GM12875 (cell line): ENCODE data around the gene POU6F2.

Experiments used
- H3K4me3 ChIP-seq: one replicate; pipeline ENCODE4 v1.5.1; 2011; ENCODE audit warnings: low read depth, low read length, control low read depth
- TF ChIP-seq, protein P1 (sequence below): IDR thresholded peaks from 2 replicates; pipeline ENCODE4 v1.5.1; 2011; ENCODE audit warnings: low read depth, mild to moderate bottlenecking, control low read depth, inconsistent platforms, low read length, moderate library complexity, borderline replicate concordance; ENCODE audit not compliant: insufficient read depth

The POU6F2 gene

DNA sequence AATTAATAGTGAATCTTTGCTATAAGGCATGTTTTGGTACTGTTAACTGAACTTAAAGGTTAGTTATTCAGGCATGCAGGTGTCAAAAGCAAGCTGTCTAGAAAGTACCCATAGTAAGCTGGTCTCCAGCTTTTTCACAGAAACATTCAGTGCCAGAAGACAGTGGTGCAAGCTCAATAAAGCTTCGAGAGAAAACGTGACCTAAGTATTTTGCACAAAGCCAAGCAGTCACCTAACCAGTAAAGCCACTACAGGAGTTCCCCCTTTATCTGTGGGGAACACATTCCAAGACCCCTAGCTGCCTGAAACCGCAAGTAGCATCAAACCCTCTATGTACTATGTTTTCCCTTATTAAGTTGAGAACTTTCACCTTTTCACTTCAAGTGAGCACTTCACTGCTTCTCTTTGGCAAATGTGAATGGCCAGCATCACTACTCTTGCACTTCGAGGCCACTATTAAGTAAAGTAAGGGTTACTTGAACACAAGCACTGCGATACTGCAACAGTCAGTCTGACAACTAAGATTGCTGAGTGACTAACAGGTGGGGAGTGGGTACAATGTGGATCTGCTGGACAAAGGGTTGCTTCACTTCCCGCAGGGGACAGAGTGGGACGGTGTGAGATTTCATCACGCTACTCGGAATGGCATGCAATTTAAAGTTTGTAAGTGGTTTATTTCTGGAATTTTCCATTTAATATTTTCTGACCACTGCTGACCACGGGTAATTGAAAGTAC lies 334.7 kb downstream of the POU6F2 start:
- TF ChIP-seq, protein P1, sequence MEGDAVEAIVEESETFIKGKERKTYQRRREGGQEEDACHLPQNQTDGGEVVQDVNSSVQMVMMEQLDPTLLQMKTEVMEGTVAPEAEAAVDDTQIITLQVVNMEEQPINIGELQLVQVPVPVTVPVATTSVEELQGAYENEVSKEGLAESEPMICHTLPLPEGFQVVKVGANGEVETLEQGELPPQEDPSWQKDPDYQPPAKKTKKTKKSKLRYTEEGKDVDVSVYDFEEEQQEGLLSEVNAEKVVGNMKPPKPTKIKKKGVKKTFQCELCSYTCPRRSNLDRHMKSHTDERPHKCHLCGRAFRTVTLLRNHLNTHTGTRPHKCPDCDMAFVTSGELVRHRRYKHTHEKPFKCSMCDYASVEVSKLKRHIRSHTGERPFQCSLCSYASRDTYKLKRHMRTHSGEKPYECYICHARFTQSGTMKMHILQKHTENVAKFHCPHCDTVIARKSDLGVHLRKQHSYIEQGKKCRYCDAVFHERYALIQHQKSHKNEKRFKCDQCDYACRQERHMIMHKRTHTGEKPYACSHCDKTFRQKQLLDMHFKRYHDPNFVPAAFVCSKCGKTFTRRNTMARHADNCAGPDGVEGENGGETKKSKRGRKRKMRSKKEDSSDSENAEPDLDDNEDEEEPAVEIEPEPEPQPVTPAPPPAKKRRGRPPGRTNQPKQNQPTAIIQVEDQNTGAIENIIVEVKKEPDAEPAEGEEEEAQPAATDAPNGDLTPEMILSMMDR = no peak
- no peak overlapping the region for H3K4me3 ChIP-seq

DNA sequence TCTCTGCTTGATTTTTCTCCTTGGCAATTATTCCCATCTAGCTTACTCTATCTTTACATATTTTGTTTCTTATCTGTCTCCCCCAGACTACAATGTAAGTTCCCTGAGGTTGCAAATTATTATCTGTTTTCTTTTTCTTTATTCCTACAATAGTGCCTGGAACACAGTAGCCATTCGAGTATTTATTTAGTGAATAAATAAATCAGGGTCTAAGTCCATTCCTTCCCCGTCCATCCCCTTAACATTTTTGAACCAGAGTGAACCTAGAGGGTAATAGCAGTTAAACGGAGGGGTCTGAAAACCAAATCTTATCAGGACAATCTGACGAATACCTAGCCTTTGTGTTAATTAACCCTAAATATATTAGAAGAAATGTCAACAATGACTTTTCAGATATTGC lies 335.7 kb downstream of the POU6F2 start:
- H3K4me3 ChIP-seq = no peak overlapping the region
- TF ChIP-seq, protein P1 = no peak

DNA sequence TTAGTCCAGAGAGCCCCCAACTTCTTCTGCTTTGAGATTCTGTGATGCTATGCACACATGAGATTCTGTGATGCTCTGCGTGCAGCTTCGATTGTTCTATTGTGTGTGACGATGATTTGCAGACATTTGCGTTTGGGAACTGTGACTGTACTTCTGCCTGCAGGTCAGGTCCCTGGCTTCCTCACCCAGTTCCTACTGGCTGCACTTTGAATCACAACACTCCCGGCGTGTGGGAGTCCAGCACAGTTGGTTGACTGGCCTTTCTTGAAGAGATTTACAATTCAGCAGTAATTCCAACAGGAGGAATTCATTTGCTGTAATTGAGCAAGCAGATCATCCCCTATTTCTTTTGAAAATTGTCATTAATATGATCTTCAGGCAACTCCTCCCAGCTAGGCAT lies 336.3 kb downstream of the POU6F2 start:
- H3K4me3 ChIP-seq = no peak overlapping the region
- TF ChIP-seq, protein P1 = no peak

DNA sequence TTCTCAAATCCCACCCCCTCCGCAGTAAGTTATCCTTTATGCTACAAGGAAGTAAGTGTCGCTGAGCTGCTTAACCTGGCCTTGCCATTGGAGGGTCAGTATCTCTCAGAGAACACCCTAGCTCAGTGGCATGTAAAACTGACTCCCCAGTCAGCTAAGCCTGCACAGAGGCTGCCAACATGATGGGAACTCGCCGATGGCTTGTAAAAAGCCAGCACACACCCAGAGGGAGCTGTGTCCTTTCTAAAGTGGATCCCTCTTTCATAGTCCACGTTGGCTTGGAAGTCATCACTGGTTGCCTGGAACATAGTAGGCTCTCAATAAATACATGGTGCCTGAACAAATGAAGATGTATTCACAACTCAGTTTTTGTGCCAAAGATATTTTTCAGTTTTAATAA lies 339.4 kb downstream of the POU6F2 start:
- no peak overlapping the region for H3K4me3 ChIP-seq
- TF ChIP-seq, protein P1 = no peak

DNA sequence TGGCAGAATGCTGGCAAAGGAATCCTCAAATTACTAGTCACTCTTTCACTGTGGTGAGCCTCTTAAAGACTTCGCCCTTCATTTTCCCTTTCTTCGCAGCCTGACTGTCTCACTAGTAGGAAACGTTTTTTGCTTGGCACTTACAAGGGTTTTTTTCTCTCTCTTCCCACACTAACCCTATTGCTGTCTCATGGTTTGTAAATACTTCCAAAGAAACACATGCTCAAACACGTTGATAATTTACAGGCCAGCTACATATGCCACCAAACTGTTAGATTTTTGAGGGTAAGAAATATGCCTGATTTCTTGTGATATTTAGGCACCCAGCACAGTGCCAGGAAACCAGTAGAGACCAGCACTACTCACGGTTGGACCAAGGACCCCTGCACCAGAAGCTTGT lies 340.2 kb downstream of the POU6F2 start:
- TF ChIP-seq, protein P1 = no peak
- no peak overlapping the region for H3K4me3 ChIP-seq

DNA sequence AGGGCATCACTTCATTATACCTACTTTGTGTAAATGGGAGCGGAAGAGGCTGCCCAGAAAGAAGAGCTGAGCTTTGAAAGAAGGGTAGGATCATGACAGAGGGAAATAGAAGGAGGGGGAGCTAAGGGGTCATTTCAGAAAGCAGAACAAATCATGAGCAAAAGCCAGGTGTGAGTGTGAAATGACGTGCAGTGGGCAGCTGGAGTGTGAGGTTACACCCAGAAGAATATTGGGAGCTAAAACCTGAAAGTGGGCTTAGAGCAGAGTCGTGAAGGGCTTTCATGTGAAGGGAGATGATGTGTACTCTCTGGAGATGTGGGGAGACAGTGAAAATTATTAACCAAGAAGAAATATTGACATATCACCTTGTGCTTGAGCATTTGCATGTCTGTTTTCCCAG lies 343.5 kb downstream of the POU6F2 start:
- TF ChIP-seq, protein P1 = no peak
- no peak overlapping the region for H3K4me3 ChIP-seq

DNA sequence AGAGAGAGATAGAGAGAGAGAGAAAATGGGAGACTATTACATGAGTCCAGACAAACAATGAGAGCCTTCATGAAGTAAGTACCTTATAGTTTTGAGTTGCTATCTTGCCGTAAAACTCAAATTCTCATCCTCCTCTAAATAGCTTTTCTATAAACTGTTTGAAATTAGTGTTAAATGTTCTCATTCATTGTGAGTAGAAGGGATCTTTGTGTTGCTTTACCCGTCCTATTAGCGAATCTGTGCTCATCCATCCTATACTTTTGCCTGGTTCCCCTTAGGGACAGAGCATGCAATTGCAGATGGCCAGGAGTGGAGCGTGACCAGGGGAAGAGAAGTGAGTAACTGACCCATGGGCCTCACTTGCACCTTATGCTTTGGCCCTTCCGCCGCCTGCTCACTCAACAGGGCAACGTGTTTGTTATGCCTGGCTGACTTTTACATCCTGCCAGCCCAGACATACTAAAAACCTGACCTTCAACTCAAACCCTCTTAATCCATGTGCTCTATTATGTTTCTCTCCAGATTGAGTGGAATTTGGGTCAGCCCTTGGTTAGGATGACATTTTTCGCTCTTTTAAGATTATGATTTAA lies 344.3 kb downstream of the POU6F2 start:
- no peak overlapping the region for H3K4me3 ChIP-seq
- TF ChIP-seq, protein P1 = no peak
